Liver (tissue), 9 donors: ENCODE data around the gene GRAMD4. TPM values are rescaled to one million over a fixed set of nuclear protein-coding genes. Genes with fewer than 3 reads are reported as not detected.

ENCODE experiments used
- DNase-seq: peaks from one replicate; pipeline ENCODE4 v3.0.0-alpha.2; 2017; ENCODE audit warnings: low spot score
- H3K27ac ChIP-seq, 2 donors: one replicate each; pipeline ENCODE4 v1.7.0; 2013; ENCODE audit warnings: inconsistent platforms in 2 of 2, low read length in 2 of 2, control low read depth in 1 of 2, low read depth in 1 of 2, mild to moderate bottlenecking in 1 of 2
- H3K27me3 ChIP-seq, 4 donors: one replicate each; pipeline versions ENCODE4 v1.6.1 to v1.7.0; 2013; ENCODE audit warnings: low read length in 3 of 4, inconsistent platforms in 1 of 4, mild to moderate bottlenecking in 1 of 4, moderate library complexity in 1 of 4; ENCODE audit not compliant: control insufficient read depth in 4 of 4, insufficient read depth in 4 of 4
- H3K36me3 ChIP-seq, 4 donors: one replicate each; pipeline versions ENCODE4 v1.6.1 to v1.7.0; 2013; ENCODE audit warnings: low read length in 3 of 4, mild to moderate bottlenecking in 3 of 4, low read depth in 1 of 4, moderate library complexity in 1 of 4; ENCODE audit not compliant: control insufficient read depth in 4 of 4, insufficient read depth in 3 of 4
- H3K4me1 ChIP-seq, 4 donors: one replicate each; pipeline versions ENCODE4 v1.6.1 to v1.7.0; 2013; ENCODE audit warnings: low read length in 3 of 4, mild to moderate bottlenecking in 3 of 4, moderate library complexity in 1 of 4; ENCODE audit not compliant: control insufficient read depth in 4 of 4, insufficient read depth in 4 of 4
- H3K4me3 ChIP-seq, 3 donors: one replicate each; pipeline versions ENCODE4 v1.6.1 to v1.7.0; 2013; ENCODE audit warnings: low read length in 3 of 3, control low read depth in 1 of 3, low read depth in 1 of 3, mild to moderate bottlenecking in 1 of 3
- H3K9ac ChIP-seq, 2 donors: one replicate each; pipeline ENCODE4 v1.7.0; 2013; ENCODE audit warnings: low read length in 2 of 2, mild to moderate bottlenecking in 2 of 2, moderate library complexity in 2 of 2, control low read depth in 1 of 2, low read depth in 1 of 2
- H3K9me3 ChIP-seq, 4 donors: one replicate each; pipeline versions ENCODE4 v1.6.1 to v1.7.0; 2013; ENCODE audit warnings: low read length in 3 of 4; ENCODE audit not compliant: control insufficient read depth in 4 of 4
- EGR1 ChIP-seq, 2 donors: IDR thresholded peaks; 2 replicates each; pipeline ENCODE4 v1.6.1; 2016 to 2018; ENCODE audit warnings: antibody characterized with exemption in 2 of 2, low read depth in 2 of 2
- FOXA2 ChIP-seq: IDR thresholded peaks from 2 replicates; pipeline ENCODE4 v1.6.1; 2016; ENCODE audit warnings: antibody characterized with exemption
- GABPA ChIP-seq, 2 donors: IDR thresholded peaks in 1 of 2; conservative IDR thresholded peaks in 1 of 2; 2 replicates each; pipeline ENCODE4 v1.6.1; 2016; ENCODE audit warnings: antibody characterized with exemption in 2 of 2, mild to moderate bottlenecking in 1 of 2, moderate library complexity in 1 of 2
- HNF4A ChIP-seq, 2 donors: conservative IDR thresholded peaks; 2 replicates each; pipeline ENCODE4 v1.6.1; 2016; ENCODE audit warnings: antibody characterized with exemption in 2 of 2, mild to moderate bottlenecking in 2 of 2
- HNF4G ChIP-seq: IDR thresholded peaks from 2 replicates; pipeline ENCODE4 v1.6.1; 2016; ENCODE audit warnings: antibody characterized with exemption
- JUND ChIP-seq, 2 donors: IDR thresholded peaks; 2 replicates each; pipeline ENCODE4 v1.6.1; 2016; ENCODE audit warnings: antibody characterized with exemption in 2 of 2
- NR2F2 ChIP-seq: IDR thresholded peaks from 2 replicates; pipeline ENCODE4 v1.6.1; 2016; ENCODE audit warnings: antibody characterized with exemption
- RAD21 ChIP-seq, 2 donors: IDR thresholded peaks; 2 replicates each; pipeline ENCODE4 v1.6.1; 2016; ENCODE audit warnings: antibody characterized with exemption in 2 of 2, mild to moderate bottlenecking in 2 of 2
- SP1 ChIP-seq: IDR thresholded peaks from 2 replicates; pipeline ENCODE4 v1.6.1; 2018; ENCODE audit warnings: antibody characterized with exemption, mild to moderate bottlenecking
- TAF1 ChIP-seq: conservative IDR thresholded peaks from 2 replicates; pipeline ENCODE4 v1.6.1; 2016; ENCODE audit warnings: antibody characterized with exemption, mild to moderate bottlenecking
- YY1 ChIP-seq: IDR thresholded peaks from 2 replicates; pipeline ENCODE4 v1.6.1; 2016; ENCODE audit warnings: antibody characterized with exemption, mild to moderate bottlenecking
- WGBS: extraction: QIAGEN DNeasy Blood & Tissue Kit; methylation state at CpG from one replicate; pipeline ENCODE4 v1.1.7; 2013; 5-methylcytosine and 5-hydroxymethylcytosine counted together
- polyA plus RNA-seq, 2 donors: library from polyadenylated mRNA; stranded (reverse) in 1 of 2; unstranded in 1 of 2; fragments of 200-250 nt in 1 of 2; fragments of >200 nt in 1 of 2; fragmentation: Nextera tagmentation in 1 of 2; extraction: Ambion mirVana in 1 of 2; gene quantifications; one replicate each; pipeline versions ENCODE4 v1.2.1 to v1.2.3, GENCODE V29; 2013 to 2015
- total RNA-seq, 2 donors: library from RNA; depleted of rRNA; stranded (reverse); fragments of >200 nt; gene quantifications; one replicate each; pipeline ENCODE4 v1.2.3, GENCODE V29; 2014
- TF ChIP-seq, protein P1 (sequence below): IDR thresholded peaks from 2 replicates; pipeline ENCODE4 v1.6.1; 2016; ENCODE audit warnings: antibody characterized with exemption
- TF ChIP-seq, protein P2 (sequence below): IDR thresholded peaks from 2 replicates; pipeline ENCODE4 v1.6.1; 2016; ENCODE audit warnings: antibody characterized with exemption, mild to moderate bottlenecking
- TF ChIP-seq, protein P3 (sequence below): IDR thresholded peaks from 2 replicates; pipeline ENCODE4 v1.6.1; 2016; ENCODE audit warnings: antibody characterized with exemption
- TF ChIP-seq, protein P4 (sequence below): IDR thresholded peaks from 2 replicates; pipeline ENCODE4 v1.6.1; 2016; ENCODE audit warnings: antibody characterized with exemption
- TF ChIP-seq, protein P5 (sequence below): fragments of 150-350 bp; IDR thresholded peaks from 2 replicates; pipeline ENCODE4 v1.5.1; 2017; ENCODE audit warnings: improper control_type of control experiment, low read depth, low read length; ENCODE audit not compliant: missing input control
- donor health status: healthy.
- donor health status: healthy.
- donor health status: healthy.
- donor health status: healthy.
- donor health status: healthy.

Gene GRAMD4
- total and polyA plus RNA-seq, 4 donors = 2.7 to 53.5 (median 21.6) TPM

DNA sequence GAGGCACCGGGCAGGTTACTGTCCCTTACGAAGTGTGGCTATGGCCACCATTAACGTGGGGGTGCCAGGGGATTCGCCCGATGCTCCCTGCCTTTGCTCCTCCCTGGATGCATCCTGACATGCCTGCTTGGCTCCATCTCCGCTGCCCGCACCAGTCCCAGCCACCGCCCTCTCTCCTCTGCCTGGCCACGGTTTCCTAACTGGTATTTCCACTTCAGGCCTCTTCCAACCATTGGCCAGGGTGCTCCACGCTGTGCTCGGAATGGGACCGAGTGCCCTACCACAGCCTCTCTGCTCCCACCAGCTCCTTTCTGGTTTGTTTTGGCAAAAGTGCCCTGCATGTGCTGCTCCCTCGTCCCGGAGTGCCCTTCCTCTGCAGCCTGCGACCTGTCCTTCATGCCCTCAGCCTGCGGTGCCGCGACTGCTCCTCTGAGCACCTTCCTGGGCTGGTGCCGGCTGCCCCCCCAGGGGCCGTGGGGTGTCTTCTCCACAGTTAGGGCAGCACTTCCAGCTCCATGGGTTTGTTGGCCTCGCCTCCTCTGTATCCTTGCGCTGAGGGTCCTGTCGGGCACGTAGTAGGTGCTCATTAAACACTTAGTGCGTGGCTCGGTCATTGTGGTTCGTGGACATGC is 12.6 kb upstream of the GRAMD4 start:
- H3K27me3 ChIP-seq = no peaks in the 10 kb centered on the region
- DNase-seq = no peak
- no peaks in the 10 kb centered on the region for H3K9me3 ChIP-seq
- H3K4me1 ChIP-seq = no peaks in the 10 kb centered on the region
- 91% methylated on average over 27 of the region's 27 CpGs for WGBS
- H3K4me3 ChIP-seq = no peak overlapping the region
- H3K27ac ChIP-seq = no peak overlapping the region
- H3K36me3 ChIP-seq = no peaks in the 10 kb centered on the region
- TF ChIP-seq SP1 = no peak
- no peak for TF ChIP-seq EGR1 (IDR thresholded peaks at IDR 0.05; ENCODE audit: low read depth in 2 of 2)
- no peak for TF ChIP-seq FOXA2
- TF ChIP-seq, protein P1, sequence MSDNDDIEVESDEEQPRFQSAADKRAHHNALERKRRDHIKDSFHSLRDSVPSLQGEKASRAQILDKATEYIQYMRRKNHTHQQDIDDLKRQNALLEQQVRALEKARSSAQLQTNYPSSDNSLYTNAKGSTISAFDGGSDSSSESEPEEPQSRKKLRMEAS = no peak
- no peak for TF ChIP-seq TAF1
- TF ChIP-seq, protein P2, sequence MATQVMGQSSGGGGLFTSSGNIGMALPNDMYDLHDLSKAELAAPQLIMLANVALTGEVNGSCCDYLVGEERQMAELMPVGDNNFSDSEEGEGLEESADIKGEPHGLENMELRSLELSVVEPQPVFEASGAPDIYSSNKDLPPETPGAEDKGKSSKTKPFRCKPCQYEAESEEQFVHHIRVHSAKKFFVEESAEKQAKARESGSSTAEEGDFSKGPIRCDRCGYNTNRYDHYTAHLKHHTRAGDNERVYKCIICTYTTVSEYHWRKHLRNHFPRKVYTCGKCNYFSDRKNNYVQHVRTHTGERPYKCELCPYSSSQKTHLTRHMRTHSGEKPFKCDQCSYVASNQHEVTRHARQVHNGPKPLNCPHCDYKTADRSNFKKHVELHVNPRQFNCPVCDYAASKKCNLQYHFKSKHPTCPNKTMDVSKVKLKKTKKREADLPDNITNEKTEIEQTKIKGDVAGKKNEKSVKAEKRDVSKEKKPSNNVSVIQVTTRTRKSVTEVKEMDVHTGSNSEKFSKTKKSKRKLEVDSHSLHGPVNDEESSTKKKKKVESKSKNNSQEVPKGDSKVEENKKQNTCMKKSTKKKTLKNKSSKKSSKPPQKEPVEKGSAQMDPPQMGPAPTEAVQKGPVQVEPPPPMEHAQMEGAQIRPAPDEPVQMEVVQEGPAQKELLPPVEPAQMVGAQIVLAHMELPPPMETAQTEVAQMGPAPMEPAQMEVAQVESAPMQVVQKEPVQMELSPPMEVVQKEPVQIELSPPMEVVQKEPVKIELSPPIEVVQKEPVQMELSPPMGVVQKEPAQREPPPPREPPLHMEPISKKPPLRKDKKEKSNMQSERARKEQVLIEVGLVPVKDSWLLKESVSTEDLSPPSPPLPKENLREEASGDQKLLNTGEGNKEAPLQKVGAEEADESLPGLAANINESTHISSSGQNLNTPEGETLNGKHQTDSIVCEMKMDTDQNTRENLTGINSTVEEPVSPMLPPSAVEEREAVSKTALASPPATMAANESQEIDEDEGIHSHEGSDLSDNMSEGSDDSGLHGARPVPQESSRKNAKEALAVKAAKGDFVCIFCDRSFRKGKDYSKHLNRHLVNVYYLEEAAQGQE = no peak
- TF ChIP-seq GABPA (IDR thresholded peaks at IDR 0.05 in 1 of 2, conservative IDR thresholded peaks at IDR 0.05 in 1 of 2) = no peak
- no peak for TF ChIP-seq HNF4A (conservative IDR thresholded peaks at IDR 0.05)
- TF ChIP-seq, protein P3, sequence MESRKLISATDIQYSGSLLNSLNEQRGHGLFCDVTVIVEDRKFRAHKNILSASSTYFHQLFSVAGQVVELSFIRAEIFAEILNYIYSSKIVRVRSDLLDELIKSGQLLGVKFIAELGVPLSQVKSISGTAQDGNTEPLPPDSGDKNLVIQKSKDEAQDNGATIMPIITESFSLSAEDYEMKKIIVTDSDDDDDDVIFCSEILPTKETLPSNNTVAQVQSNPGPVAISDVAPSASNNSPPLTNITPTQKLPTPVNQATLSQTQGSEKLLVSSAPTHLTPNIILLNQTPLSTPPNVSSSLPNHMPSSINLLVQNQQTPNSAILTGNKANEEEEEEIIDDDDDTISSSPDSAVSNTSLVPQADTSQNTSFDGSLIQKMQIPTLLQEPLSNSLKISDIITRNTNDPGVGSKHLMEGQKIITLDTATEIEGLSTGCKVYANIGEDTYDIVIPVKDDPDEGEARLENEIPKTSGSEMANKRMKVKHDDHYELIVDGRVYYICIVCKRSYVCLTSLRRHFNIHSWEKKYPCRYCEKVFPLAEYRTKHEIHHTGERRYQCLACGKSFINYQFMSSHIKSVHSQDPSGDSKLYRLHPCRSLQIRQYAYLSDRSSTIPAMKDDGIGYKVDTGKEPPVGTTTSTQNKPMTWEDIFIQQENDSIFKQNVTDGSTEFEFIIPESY = no peak
- TF ChIP-seq JUND (IDR thresholded peaks at IDR 0.05) = no peak
- TF ChIP-seq, protein P4, sequence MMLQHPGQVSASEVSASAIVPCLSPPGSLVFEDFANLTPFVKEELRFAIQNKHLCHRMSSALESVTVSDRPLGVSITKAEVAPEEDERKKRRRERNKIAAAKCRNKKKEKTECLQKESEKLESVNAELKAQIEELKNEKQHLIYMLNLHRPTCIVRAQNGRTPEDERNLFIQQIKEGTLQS = no peak
- TF ChIP-seq HNF4G = no peak
- TF ChIP-seq RAD21 (IDR thresholded peaks at IDR 0.05) = no peak
- TF ChIP-seq, protein P5, sequence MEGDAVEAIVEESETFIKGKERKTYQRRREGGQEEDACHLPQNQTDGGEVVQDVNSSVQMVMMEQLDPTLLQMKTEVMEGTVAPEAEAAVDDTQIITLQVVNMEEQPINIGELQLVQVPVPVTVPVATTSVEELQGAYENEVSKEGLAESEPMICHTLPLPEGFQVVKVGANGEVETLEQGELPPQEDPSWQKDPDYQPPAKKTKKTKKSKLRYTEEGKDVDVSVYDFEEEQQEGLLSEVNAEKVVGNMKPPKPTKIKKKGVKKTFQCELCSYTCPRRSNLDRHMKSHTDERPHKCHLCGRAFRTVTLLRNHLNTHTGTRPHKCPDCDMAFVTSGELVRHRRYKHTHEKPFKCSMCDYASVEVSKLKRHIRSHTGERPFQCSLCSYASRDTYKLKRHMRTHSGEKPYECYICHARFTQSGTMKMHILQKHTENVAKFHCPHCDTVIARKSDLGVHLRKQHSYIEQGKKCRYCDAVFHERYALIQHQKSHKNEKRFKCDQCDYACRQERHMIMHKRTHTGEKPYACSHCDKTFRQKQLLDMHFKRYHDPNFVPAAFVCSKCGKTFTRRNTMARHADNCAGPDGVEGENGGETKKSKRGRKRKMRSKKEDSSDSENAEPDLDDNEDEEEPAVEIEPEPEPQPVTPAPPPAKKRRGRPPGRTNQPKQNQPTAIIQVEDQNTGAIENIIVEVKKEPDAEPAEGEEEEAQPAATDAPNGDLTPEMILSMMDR = no peak
- no peak overlapping the region for H3K9ac ChIP-seq

DNA sequence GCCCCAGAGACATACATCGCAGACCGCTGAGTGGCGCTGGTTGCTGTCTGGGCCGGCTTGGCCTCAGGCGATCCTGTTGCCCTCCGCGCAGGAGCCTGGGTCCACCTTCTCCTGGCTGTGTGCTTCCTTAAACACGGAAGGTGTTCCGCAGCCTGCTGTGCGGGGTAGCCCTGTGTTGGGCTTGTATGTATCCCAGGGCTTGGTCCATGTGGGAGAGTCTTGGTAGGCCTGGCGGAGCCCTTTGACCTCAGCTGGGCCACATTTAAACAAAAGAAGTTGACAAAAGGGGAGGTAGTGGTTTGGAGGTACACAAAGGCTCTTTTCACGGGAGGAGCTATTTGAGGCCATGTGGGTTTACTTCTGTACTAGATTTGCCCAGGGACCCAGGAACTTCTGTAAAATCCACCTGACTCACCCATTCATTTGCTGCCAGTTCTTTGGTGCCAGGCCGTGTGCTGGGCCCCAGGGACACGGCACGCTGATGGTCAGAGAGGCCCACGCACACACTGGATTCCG is 11.0 kb upstream of the GRAMD4 start:
- DNase-seq = no peak
- no peaks in the 10 kb centered on the region for H3K9me3 ChIP-seq
- whole genome bisulfite sequencing = 88% methylated on average over 17 of the region's 17 CpGs
- H3K36me3 ChIP-seq = no peaks in the 10 kb centered on the region
- H3K9ac ChIP-seq = no peak overlapping the region
- no peak overlapping the region for H3K27ac ChIP-seq
- no peak overlapping the region for H3K4me3 ChIP-seq
- H3K4me1 ChIP-seq = peaks cover 0 to 7% (median 3%) of the 10 kb centered on the region in 4 donors
- no peaks in the 10 kb centered on the region for H3K27me3 ChIP-seq
- TF ChIP-seq NR2F2 (no peak), RAD21 (IDR thresholded peaks at IDR 0.05) (no peak), HNF4G (no peak), YY1 (no peak), FOXA2 (no peak), GABPA (IDR thresholded peaks at IDR 0.05 in 1 of 2, conservative IDR thresholded peaks at IDR 0.05 in 1 of 2) (no peak), JUND (IDR thresholded peaks at IDR 0.05) (no peak), SP1 (no peak), HNF4A (conservative IDR thresholded peaks at IDR 0.05) (no peak)
- TF ChIP-seq, protein P1 = no peak
- TF ChIP-seq, protein P2 = no peak
- TF ChIP-seq, protein P3 = no peak
